Fibroblast of pulmonary artery (primary cell): ENCODE measurements around the gene GLIS1.

Source experiments
- DNase-seq: peaks from one replicate; pipeline ENCODE4 v3.0.0-alpha.2; 2010; ENCODE audit warnings: low read depth
- H3K4me3 ChIP-seq: replicated peaks from 2 replicates; pipeline ENCODE4 v1.5.1; 2011; ENCODE audit warnings: low read depth, mild to moderate bottlenecking, control low read depth, low read length, moderate library complexity
- TF ChIP-seq, protein P1 (sequence below): IDR thresholded peaks from 2 replicates; pipeline ENCODE4 v1.5.1; 2011; ENCODE audit warnings: mild to moderate bottlenecking, control low read depth, low read length, inconsistent platforms; ENCODE audit errors: missing control alignments

GLIS1 gene

GRCh38 chr1:53585565-53585964, 153.4 kb downstream of the GLIS1 start:
- TF ChIP-seq, protein P1, sequence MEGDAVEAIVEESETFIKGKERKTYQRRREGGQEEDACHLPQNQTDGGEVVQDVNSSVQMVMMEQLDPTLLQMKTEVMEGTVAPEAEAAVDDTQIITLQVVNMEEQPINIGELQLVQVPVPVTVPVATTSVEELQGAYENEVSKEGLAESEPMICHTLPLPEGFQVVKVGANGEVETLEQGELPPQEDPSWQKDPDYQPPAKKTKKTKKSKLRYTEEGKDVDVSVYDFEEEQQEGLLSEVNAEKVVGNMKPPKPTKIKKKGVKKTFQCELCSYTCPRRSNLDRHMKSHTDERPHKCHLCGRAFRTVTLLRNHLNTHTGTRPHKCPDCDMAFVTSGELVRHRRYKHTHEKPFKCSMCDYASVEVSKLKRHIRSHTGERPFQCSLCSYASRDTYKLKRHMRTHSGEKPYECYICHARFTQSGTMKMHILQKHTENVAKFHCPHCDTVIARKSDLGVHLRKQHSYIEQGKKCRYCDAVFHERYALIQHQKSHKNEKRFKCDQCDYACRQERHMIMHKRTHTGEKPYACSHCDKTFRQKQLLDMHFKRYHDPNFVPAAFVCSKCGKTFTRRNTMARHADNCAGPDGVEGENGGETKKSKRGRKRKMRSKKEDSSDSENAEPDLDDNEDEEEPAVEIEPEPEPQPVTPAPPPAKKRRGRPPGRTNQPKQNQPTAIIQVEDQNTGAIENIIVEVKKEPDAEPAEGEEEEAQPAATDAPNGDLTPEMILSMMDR = no peak
- H3K4me3 ChIP-seq = no peak overlapping the region
- DNase-seq = no peak

DNA sequence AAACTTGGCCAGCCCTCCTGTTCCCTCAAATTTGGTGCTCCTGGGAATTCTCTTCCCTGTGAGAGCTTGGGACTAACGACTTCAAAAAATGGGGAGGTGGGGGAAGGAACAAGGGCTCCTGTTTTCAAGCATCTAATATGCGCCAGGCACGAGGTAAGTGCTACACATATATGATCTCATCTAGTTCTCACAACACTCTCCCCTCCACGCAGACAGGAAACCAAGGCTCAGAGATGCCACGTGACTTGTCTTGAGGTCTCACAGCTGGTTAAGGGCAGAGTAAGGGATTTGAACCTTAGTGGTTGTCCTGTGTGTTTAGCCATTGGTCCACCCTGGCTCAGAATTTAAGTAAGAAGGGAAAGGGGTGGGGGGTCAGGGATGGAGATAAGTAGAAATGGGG, 153.8 kb downstream of the GLIS1 start:
- TF ChIP-seq, protein P1 = no peak
- peak; percentile 85 for DNase-seq
- no peak overlapping the region for H3K4me3 ChIP-seq

DNA sequence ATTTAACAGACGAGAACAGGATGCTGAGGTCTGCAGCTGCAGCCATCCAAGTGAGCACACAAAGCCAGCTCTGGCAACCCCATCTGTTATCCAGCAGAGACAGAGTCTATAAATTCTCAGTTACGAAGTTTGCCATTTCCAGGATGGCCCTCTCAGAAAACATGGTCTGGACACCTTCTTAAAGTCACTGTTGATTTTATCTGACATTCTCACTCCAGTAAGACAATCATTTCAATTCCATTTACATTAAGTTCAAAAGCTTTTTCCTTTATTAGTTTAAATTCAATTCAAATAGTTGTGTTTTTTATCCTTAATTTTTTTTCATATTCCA, 154.2 kb downstream of the GLIS1 start:
- DNase-seq = no peak
- H3K4me3 ChIP-seq = no peak overlapping the region
- TF ChIP-seq, protein P1 = no peak

DNA sequence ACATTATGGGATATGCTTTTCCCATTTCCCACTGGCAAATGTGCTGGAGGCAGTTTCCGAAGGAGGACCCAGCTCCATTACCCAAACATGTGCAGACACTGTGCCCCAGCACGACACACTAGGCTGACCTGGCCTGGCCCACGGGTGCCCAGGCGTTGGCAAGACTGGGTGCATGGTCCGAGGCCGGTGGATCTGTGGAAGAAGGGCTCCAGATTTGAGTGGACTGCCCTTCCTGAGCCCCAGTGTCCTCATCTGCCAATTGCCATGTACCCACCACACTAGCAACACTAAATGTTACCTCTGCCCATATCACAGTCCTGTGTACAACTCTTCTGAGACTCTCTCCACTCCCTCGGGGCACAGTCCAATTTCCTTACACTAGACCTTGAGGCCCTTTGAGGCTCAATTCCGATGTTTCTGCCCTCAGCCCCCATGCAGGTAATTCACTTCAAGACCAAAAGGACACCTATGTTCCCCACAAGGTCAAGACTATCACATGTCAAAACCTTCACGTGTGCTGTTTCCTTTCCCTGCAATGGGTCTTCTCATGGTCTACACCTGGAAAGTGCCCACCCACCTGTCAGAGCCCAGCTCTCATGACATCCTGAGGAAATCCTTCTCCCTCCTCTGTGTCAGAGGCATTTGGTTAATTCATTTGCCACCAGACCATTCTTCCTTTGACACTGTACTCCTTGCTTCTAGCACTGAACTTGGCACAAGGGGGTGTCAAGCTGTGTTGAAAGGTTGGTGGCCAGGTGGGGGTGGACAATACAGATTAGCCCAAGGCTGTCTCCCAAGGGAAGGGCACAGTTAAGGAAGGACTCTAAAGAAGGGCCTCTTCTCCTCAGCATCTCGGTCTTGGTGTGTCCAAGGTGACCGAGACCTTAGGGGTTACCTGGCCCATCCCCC, 154.8 kb downstream of the GLIS1 start:
- no peak for DNase-seq
- no peak overlapping the region for H3K4me3 ChIP-seq
- TF ChIP-seq, protein P1 = no peak

DNA sequence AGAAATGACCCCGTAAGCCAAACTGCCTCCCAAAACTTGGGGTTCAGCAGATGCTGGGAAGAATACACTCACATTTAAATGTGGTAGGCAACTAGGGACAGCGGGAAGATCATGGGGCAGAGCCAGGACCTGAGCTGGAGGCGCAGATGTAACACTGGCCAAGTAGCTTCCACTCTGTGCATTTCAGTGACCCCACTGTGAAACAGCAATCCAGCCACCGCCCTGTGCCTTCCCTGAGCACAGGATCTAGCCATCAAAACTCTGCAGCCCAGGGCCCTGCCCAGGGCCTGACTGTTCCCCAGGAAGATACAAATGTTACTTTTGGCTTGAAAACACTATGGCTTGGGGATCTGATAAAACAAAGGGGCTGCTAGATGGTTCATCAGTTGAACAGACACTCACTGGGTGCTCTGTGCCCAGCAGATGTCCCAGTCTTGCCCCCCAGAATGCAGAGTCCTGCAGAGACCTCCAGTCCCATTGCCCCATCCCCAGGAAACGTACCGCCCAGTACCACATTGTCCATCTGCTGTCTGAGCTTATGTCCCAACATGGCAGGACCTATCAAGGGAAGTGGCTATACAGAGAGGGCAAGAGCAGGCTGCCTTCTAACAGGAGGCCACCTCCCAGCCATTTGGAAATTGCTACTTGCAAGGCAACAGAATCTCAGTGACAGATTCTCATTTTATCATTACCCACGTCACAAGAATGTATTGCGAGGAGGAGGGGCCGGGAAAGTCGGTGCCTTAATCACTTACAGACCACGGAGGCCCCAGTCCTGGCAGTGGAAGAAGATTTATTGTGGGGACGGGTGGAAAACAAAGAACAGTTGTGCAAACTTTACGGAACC, 155.7 kb downstream of the GLIS1 start:
- TF ChIP-seq, protein P1 = no peak
- H3K4me3 ChIP-seq = no peak overlapping the region
- DNase-seq = peak; percentile 47

- TF ChIP-seq, protein P1 = no peak
These were observed 156.5 kb downstream of the GLIS1 start for GRCh38 chr1:53582211-53583020.

More at GRCh38 chr1:53582211-53583020, 156.5 kb downstream of the GLIS1 start:
- H3K4me3 ChIP-seq = no peak overlapping the region
- no peak for DNase-seq
